ENCODE results near the gene TMEM45A.
"Not testable (repeated sequence)": the region's sequence is repeated elsewhere in the genome, so short reads cannot be mapped to it uniquely, and the experiment has no call there.

The TMEM45A gene

DNA sequence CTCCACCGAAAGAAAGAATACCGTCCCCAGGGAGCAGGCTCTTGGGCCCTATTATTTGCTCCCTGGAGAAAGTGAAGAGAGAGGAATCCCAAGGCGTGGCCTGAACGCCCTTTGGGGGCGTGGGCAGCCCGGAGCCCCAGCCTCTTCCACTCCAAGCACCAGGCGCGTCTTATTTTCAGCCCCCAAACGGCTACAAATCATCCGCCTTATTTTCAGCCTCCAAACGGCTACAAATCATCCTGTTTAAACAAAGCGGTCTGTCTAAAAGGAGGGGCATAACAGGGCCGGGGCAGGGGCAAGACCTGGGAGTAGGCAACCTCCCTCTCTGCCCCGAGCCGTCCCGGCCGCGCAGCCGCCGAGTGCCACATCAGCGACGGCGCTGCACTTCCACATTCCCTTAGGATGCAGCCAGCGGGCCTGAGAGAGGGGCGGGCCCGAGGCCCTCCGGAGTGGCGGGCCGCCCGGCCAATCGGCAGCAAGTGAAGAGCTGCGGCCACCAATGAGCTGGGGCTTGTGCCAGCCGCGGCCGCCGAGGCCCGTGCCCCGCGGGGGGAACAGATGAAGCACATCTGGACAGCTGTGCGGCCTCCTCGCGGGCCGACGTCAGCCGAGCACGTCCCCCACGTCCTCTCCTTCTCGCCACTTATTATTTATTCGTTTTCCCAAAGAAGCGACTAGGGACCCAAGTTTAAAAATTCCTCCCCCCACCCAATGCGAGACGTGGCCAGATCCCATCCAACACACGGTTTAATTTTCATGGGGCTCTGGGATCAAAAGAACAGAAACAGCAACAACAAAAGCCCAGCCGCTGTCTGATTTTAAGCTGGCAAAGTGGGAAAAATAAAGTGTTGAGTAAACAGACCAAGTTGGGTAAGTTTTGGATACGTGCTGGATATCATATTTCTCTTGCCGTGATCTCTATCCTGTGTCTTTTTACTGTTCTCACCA, at the start of gene TMEM45A:
TSS of gene TMEM45A (plus strand) at position 561 of the 948 bp plus-strand sequence. CDS start 62,593 bp downstream, outside the sequence.
- DNase-seq (ENCODE audit: low spot score) = peak; percentile 93

GRCh38 chr3:100443690-100444089, 48.7 kb upstream of the TMEM45A start:
- no peak for DNase-seq (ENCODE audit: low spot score)

GRCh38 chr3:100447067-100447466, 45.4 kb upstream of the TMEM45A start:
- DNase-seq (ENCODE audit: low spot score) = not testable (repeated sequence)

GRCh38 chr3:100448079-100448478, 44.3 kb upstream of the TMEM45A start:
- DNase-seq (ENCODE audit: low spot score) = no peak

GRCh38 chr3:100449214-100449613, 43.2 kb upstream of the TMEM45A start:
- DNase-seq (ENCODE audit: low spot score) = no peak

- no peak for DNase-seq (ENCODE audit: low spot score)
Observed at GRCh38 chr3:100454677-100455076, 37.7 kb upstream of the TMEM45A start.

DNA sequence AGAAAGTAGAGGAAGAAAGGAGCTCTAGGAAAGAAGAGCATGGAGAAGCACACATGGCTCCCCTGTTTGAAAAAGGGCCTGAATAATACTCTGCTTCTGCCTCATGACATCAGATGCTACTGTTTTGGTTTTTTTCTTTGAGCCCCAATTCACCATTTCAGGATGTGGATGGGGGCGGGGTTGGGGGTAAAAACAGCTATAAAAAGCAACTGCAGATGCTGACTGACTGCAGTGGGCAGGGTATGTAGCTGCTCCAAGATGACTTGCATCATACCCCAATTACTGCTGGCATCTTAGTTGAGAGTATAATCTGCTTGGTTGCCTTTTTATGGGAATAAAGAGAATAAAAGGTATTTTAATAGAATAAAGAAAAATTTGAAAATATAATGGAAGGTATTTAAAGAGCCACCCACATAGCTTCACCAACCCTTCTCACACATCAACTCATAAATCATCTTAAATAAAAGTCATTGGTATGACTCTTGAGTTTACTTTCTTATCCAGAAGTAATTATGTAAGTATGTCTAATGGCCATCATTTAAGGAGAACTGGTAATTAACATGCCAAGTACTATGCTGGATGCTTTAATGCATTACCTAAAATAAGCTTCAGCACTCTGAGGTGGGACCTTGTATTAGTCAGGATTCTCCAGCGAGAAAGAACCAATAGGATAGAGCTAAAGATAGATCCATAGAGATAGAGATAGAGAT, 36.4 kb upstream of the TMEM45A start:
- DNase-seq (ENCODE audit: low spot score) = no peak

- DNase-seq (ENCODE audit: low spot score) = no peak
Observed at GRCh38 chr3:100456745-100457144, 35.7 kb upstream of the TMEM45A start.

GRCh38 chr3:100457811-100458210, 34.6 kb upstream of the TMEM45A start:
- DNase-seq (ENCODE audit: low spot score) = no peak

DNA sequence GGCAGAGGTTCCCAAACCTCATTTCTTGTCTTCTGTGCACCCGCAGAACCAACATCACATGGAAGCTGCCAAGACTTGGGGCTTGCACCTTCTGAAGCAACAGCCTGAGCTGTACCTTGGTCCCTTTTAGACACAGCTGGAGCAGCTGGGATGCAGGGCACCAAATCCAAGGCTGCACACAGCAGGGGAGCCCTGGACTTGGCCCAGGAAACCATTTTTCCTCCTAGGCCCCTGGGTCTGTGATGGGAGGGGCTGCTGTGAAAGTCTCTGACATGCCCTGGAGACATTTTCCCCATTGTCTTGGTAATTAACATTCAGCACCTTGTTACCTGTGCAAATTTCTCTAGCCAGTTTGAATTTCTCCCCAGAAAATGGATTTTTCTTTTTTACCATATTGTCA, 33.6 kb upstream of the TMEM45A start:
- no peak for DNase-seq (ENCODE audit: low spot score)

GRCh38 chr3:100463002-100463401, 29.4 kb upstream of the TMEM45A start:
- peak; percentile 18 for DNase-seq (ENCODE audit: low spot score)

- DNase-seq (ENCODE audit: low spot score) = no peak
Observed at GRCh38 chr3:100463646-100464155, 28.7 kb upstream of the TMEM45A start.

DNA sequence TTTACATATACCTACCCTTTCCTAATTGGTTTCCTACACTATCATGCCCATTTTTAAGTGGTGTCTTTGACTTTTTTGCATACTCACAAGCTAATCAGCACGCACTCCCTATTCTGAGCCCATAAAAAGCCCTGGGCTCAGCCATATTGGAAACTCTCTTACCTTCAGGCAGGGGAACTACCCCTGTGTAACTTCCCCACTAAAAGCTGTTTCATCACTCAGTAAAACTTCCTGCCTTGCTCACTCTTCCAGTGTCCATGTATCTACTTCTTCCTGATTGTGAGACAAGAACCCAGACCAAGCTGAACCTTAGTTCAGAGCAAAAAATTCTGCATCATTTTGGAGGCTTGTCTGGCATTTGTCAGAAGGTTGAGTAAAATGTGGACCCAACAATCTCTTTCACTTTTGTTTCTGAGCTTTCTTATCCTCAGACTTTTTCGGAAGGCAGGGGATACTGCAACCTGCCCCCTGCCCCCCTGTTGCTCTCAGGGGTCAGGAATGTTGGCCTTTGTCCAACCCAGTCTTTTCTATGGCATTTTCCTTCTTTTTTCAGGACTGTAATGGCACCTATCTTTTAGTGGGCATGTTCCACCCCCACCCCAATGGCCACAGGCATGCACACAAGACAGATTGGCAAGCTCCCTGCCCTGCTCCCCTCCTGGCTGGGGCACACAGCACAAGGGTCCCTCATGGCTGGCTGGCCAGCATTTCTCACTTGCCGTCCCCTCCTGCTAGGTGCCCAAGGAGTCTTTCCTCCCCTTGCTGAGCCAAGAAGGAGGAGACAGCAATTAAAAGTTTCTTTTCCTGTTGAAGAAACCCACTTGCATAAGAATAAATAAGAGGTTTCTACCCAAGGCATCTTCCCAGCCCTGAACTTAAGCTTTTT, 26.3 kb upstream of the TMEM45A start:
- DNase-seq (ENCODE audit: low spot score) = no peak

DNA sequence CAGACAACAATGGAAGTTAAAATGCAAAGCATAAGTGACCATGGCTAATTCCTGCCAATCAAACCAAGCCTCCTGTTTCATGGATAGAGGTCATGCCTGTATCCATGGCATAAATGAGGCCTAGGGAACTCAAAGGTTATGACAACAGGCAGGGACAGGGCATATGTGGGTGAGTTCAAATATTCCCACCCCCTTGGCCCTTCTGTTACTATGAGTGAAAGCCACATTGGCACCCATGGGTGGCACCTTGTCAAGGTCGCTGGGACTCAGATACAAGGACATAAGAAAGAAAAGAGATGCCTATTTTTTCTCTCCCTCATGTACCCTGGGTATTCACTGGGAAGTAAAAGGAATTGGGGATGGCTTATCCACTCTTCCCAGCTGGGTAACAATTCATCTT, 25.3 kb upstream of the TMEM45A start:
- DNase-seq (ENCODE audit: low spot score) = no peak

- no peak for DNase-seq (ENCODE audit: low spot score)
Observed at GRCh38 chr3:100468676-100469075, 23.7 kb upstream of the TMEM45A start.

- DNase-seq (ENCODE audit: low spot score) = no peak
Observed at GRCh38 chr3:100470951-100471350, 21.5 kb upstream of the TMEM45A start.

- no peak for DNase-seq (ENCODE audit: low spot score)
Observed at GRCh38 chr3:100471444-100471843, 21.0 kb upstream of the TMEM45A start.

GRCh38 chr3:100477851-100478360, 14.5 kb upstream of the TMEM45A start:
- DNase-seq (ENCODE audit: low spot score) = not testable (repeated sequence)

DNA sequence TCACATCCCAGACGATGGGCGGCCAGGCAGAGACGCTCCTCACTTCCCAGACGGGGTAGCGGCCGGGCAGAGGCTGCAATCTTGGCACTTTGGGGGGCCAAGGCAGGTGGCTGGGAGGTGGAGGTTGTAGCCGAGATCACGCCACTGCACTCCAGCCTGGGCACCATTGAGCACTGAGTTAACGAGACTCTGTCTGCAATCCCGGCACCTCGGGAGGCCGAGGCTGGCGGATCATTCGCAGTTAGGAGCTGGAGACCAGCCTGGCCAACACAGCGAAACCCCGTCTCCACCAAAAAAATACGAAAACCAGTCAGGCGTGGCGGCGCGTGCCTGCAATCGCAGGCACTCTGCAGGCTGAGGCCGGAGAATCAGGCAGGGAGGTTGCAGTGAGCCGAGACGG, 13.9 kb upstream of the TMEM45A start:
- DNase-seq (ENCODE audit: low spot score) = not testable (repeated sequence)

- no peak for DNase-seq (ENCODE audit: low spot score)
Observed at GRCh38 chr3:100480081-100480480, 12.3 kb upstream of the TMEM45A start.

- DNase-seq (ENCODE audit: low spot score) = no peak
Observed at GRCh38 chr3:100482176-100482575, 10.2 kb upstream of the TMEM45A start.

DNA sequence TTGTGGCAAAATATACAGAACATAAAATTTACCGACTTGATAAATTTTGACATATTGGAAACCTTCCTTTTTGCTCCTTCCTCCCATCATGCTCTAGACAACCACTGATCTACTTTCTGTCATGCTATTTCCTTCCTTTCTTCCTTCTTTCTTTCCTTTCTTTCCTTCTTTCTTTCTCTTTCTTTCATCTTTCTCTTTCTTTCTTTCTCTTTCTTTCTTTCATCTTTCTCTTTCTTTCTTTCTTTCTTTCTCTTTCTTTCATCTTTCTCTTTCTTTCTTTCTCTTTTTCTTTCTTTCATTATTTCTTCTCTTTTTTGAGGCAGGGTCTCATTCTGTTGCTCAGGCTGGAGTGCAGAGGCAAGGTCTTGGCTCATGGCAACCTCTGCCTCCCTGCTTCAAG, 8.9 kb upstream of the TMEM45A start:
- no peak for DNase-seq (ENCODE audit: low spot score)

Measured in germinal center (tissue), 1 donor.